ENCODE results near the gene PPARD.
"Not testable (repeated sequence)": the region's sequence is repeated elsewhere in the genome, so short reads cannot be mapped to it uniquely, and the experiment has no call there.

The PPARD gene

DNA sequence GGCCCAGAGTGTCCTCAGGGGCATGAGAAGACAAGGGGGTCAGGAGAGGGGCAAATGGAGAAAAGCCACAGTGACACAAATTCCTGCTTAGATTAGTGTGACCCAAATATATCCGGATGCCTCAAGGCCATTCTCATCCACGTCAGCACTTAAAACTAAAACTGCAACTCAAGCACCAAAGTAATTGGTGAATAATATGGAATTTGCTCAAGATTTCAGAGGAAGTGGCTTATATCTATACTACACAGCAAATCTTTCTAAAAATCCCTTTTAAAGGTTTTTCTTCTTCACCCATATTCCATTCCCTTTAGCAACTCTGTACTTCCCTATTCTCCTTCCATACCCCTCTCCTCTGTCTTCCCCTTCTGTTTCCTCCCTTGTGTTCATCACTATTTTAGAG is 29.6 kb upstream of the PPARD start:
- Histone ChIP-seq H3K27me3 (ENCODE audit: control insufficient read depth in 1 of 2, insufficient read depth in 2 of 2, low read length in 2 of 2) (peaks cover 0 to 4% of the 10 kb centered on the region in 2 donors), H3K9ac (ENCODE audit: low read length in 2 of 2) (no peak overlapping the region), H3K27ac (ENCODE audit: low read length) (no peak overlapping the region), H3K4me1 (ENCODE audit: control insufficient read depth, insufficient read depth, low read length) (peaks cover 8% of the 10 kb centered on the region), H3K4me3 (ENCODE audit: low read length in 2 of 2) (no peak overlapping the region), H3K9me3 (ENCODE audit: control insufficient read depth in 2 of 2, low read length in 2 of 2) (no peaks in the 10 kb centered on the region), H3K36me3 (ENCODE audit: control insufficient read depth in 2 of 2, insufficient read depth in 2 of 2, low read length in 2 of 2) (no peaks in the 10 kb centered on the region)

GRCh38 chr6:35317483-35318195 is 24.7 kb upstream of the PPARD start:
- Histone ChIP-seq H3K9ac (ENCODE audit: low read length in 2 of 2) (peak overlapping the region; percentile 39 to 47), H3K27ac (ENCODE audit: low read length) (no peak overlapping the region), H3K4me3 (ENCODE audit: low read length in 2 of 2) (peak overlapping the region; percentile 47 to 79)

GRCh38 chr6:35318196-35319171 is 23.9 kb upstream of the PPARD start:
- peak overlapping the region; percentile 39 to 72 for H3K9ac ChIP-seq (ENCODE audit: low read length in 2 of 2)
- H3K4me1 ChIP-seq (ENCODE audit: control insufficient read depth, insufficient read depth, low read length) = peaks cover 12% of the 10 kb centered on the region
- H3K27ac ChIP-seq (ENCODE audit: low read length) = peak overlapping the region; percentile 24
- no peaks in the 10 kb centered on the region for H3K9me3 ChIP-seq (ENCODE audit: control insufficient read depth in 2 of 2, low read length in 2 of 2)
- H3K4me3 ChIP-seq (ENCODE audit: low read length in 2 of 2) = peak overlapping the region; percentile 47 to 79
- H3K36me3 ChIP-seq (ENCODE audit: control insufficient read depth in 2 of 2, insufficient read depth in 2 of 2, low read length in 2 of 2) = no peaks in the 10 kb centered on the region
- H3K27me3 ChIP-seq (ENCODE audit: control insufficient read depth in 1 of 2, insufficient read depth in 2 of 2, low read length in 2 of 2) = no peaks in the 10 kb centered on the region

More at GRCh38 chr6:35317483-35318195, 24.7 kb upstream of the PPARD start:
- no peaks in the 10 kb centered on the region for H3K36me3 ChIP-seq (ENCODE audit: control insufficient read depth in 2 of 2, insufficient read depth in 2 of 2, low read length in 2 of 2)
- no peaks in the 10 kb centered on the region for H3K9me3 ChIP-seq (ENCODE audit: control insufficient read depth in 2 of 2, low read length in 2 of 2)
- H3K27me3 ChIP-seq (ENCODE audit: control insufficient read depth in 1 of 2, insufficient read depth in 2 of 2, low read length in 2 of 2) = no peaks in the 10 kb centered on the region
- H3K4me1 ChIP-seq (ENCODE audit: control insufficient read depth, insufficient read depth, low read length) = peaks cover 12% of the 10 kb centered on the region

DNA sequence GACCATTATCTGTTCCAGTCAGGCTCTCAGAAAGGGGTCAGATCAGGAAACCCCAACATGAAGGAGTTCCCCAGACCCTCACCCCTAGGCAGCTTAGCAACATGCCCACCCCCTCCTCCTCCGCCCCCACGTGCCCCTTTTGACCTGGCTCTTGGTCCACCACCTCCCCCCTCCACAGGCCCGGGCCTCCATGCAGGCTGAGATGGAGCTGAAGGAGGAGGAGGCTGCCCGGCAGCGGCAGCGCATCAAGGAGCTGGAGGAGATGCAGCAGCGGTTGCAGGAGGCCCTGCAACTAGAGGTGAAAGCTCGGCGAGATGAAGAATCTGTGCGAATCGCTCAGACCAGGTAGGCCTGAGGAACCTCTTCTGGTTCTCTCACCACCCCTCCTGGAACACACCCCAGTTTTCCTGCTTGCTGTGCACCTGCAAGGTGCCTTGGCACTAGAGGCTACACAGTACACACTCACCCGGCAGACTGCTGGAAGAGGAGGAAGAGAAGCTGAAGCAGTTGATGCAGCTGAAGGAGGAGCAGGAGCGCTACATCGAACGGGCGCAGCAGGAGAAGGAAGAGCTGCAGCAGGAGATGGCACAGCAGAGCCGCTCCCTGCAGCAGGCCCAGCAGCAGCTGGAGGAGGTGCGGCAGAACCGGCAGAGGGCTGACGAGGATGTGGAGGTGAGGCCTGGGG is 22.9 kb upstream of the PPARD start:
- H3K9me3 ChIP-seq (ENCODE audit: control insufficient read depth in 2 of 2, low read length in 2 of 2) = no peaks in the 10 kb centered on the region
- H3K27me3 ChIP-seq (ENCODE audit: control insufficient read depth in 1 of 2, insufficient read depth in 2 of 2, low read length in 2 of 2) = no peaks in the 10 kb centered on the region
- H3K9ac ChIP-seq (ENCODE audit: low read length in 2 of 2) = no peak overlapping the region
- no peak overlapping the region for H3K4me3 ChIP-seq (ENCODE audit: low read length in 2 of 2)
- no peak overlapping the region for H3K27ac ChIP-seq (ENCODE audit: low read length)
- no peaks in the 10 kb centered on the region for H3K36me3 ChIP-seq (ENCODE audit: control insufficient read depth in 2 of 2, insufficient read depth in 2 of 2, low read length in 2 of 2)
- peaks cover 12% of the 10 kb centered on the region for H3K4me1 ChIP-seq (ENCODE audit: control insufficient read depth, insufficient read depth, low read length)

DNA sequence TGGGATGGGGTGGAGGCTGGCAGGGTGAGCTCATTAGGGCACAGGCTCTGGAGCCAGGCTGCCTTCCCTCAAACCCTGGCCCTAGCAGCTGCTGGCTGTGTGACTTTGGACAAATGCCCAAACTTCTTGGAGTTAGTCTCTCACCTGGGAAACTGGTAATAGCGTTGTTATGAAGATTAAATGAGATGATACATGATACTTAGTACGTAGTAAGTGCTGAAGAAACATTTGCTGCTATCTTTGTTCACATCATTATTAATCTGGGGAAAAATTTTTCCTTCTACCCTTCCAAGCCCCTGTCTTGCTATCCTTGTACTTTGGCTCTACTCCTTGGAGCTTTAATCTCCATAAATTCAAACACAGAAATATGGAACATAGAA is 22.3 kb upstream of the PPARD start:
- H3K4me1 ChIP-seq (ENCODE audit: control insufficient read depth, insufficient read depth, low read length) = peaks cover 12% of the 10 kb centered on the region
- no peak overlapping the region for H3K27ac ChIP-seq (ENCODE audit: low read length)
- H3K27me3 ChIP-seq (ENCODE audit: control insufficient read depth in 1 of 2, insufficient read depth in 2 of 2, low read length in 2 of 2) = no peaks in the 10 kb centered on the region
- no peak overlapping the region for H3K9ac ChIP-seq (ENCODE audit: low read length in 2 of 2)
- H3K9me3 ChIP-seq (ENCODE audit: control insufficient read depth in 2 of 2, low read length in 2 of 2) = no peaks in the 10 kb centered on the region
- no peak overlapping the region for H3K4me3 ChIP-seq (ENCODE audit: low read length in 2 of 2)
- no peaks in the 10 kb centered on the region for H3K36me3 ChIP-seq (ENCODE audit: control insufficient read depth in 2 of 2, insufficient read depth in 2 of 2, low read length in 2 of 2)

- no peak overlapping the region for H3K9ac ChIP-seq (ENCODE audit: low read length in 2 of 2)
- no peaks in the 10 kb centered on the region for H3K27me3 ChIP-seq (ENCODE audit: control insufficient read depth in 1 of 2, insufficient read depth in 2 of 2, low read length in 2 of 2)
- no peaks in the 10 kb centered on the region for H3K36me3 ChIP-seq (ENCODE audit: control insufficient read depth in 2 of 2, insufficient read depth in 2 of 2, low read length in 2 of 2)
- peaks cover 12% of the 10 kb centered on the region for H3K4me1 ChIP-seq (ENCODE audit: control insufficient read depth, insufficient read depth, low read length)
- no peak overlapping the region for H3K4me3 ChIP-seq (ENCODE audit: low read length in 2 of 2)
- no peak overlapping the region for H3K27ac ChIP-seq (ENCODE audit: low read length)
- H3K9me3 ChIP-seq (ENCODE audit: control insufficient read depth in 2 of 2, low read length in 2 of 2) = no peaks in the 10 kb centered on the region
Observed at GRCh38 chr6:35321091-35321490, 21.3 kb upstream of the PPARD start.

DNA sequence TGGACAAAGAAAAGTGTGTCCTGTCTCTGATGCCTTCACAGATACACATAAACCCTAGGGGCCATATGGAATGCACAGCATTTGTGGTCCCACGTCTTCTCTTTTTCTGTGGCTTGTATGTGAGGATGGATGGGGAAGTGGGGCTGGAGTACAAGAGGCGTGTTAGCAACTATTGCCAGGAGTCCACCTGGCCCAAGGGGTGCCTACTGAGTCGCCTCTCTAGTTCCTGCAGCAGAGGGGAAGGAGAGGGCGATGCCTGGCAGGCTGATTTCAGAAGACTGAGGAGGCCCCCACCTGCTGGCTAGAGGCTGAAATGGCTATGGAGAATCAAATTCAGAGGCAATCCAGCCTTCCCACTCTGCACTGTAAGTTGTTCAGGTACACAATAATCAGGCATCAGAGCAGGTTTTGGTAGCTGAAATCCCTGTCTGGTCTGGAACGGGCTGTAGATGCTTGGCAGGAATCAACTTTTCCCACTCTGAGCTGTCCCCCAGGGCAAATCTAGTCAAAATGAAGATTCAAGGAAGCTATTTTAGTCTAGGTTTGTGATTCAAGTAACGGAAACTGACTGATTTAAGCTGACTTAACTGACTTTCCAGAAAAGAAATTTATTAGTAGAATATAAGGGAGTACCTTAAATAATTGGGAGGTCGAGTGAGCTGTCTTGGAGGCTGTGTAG is 14.9 kb upstream of the PPARD start:
- no peaks in the 10 kb centered on the region for H3K9me3 ChIP-seq (ENCODE audit: control insufficient read depth in 2 of 2, low read length in 2 of 2)
- no peak overlapping the region for H3K4me3 ChIP-seq (ENCODE audit: low read length in 2 of 2)
- H3K36me3 ChIP-seq (ENCODE audit: control insufficient read depth in 2 of 2, insufficient read depth in 2 of 2, low read length in 2 of 2) = no peaks in the 10 kb centered on the region
- H3K9ac ChIP-seq (ENCODE audit: low read length in 2 of 2) = no peak overlapping the region
- no peak overlapping the region for H3K27ac ChIP-seq (ENCODE audit: low read length)
- H3K4me1 ChIP-seq (ENCODE audit: control insufficient read depth, insufficient read depth, low read length) = no peaks in the 10 kb centered on the region
- no peaks in the 10 kb centered on the region for H3K27me3 ChIP-seq (ENCODE audit: control insufficient read depth in 1 of 2, insufficient read depth in 2 of 2, low read length in 2 of 2)

GRCh38 chr6:35328108-35328723 is 14.1 kb upstream of the PPARD start:
- Histone ChIP-seq H3K9me3 (ENCODE audit: control insufficient read depth in 2 of 2, low read length in 2 of 2) (no peaks in the 10 kb centered on the region), H3K27me3 (ENCODE audit: control insufficient read depth in 1 of 2, insufficient read depth in 2 of 2, low read length in 2 of 2) (no peaks in the 10 kb centered on the region), H3K4me1 (ENCODE audit: control insufficient read depth, insufficient read depth, low read length) (no peaks in the 10 kb centered on the region), H3K27ac (ENCODE audit: low read length) (no peak overlapping the region), H3K36me3 (ENCODE audit: control insufficient read depth in 2 of 2, insufficient read depth in 2 of 2, low read length in 2 of 2) (no peaks in the 10 kb centered on the region), H3K4me3 (ENCODE audit: low read length in 2 of 2) (no peak overlapping the region), H3K9ac (ENCODE audit: low read length in 2 of 2) (no peak overlapping the region)

DNA sequence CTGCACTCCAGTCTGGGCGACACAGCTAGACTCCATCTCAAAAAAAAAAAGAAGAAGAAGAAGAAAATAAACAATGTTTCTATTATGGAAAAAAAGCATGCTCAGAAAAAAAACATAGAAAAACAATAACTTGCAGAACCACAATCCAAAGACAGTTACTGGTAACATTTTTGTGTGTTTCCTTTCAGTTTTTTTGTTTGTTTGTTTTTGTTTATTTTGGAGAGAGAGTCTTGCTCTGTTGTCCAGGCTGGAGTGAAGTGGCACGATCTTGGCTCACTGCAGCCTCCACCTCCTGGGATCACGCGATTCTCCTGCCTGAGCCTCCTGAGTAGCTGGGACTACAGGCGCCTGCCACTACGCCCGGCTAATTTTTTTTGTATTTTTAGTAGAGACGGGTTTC is 13.4 kb upstream of the PPARD start:
- H3K27me3 ChIP-seq (ENCODE audit: control insufficient read depth in 1 of 2, insufficient read depth in 2 of 2, low read length in 2 of 2); H3K4me3 ChIP-seq (ENCODE audit: low read length in 2 of 2); H3K36me3 ChIP-seq (ENCODE audit: control insufficient read depth in 2 of 2, insufficient read depth in 2 of 2, low read length in 2 of 2); H3K9ac ChIP-seq (ENCODE audit: low read length in 2 of 2); H3K27ac ChIP-seq (ENCODE audit: low read length); H3K9me3 ChIP-seq (ENCODE audit: control insufficient read depth in 2 of 2, low read length in 2 of 2); H3K4me1 ChIP-seq (ENCODE audit: control insufficient read depth, insufficient read depth, low read length): not testable (repeated sequence)

- H3K27ac ChIP-seq (ENCODE audit: low read length) = no peak overlapping the region
- H3K9ac ChIP-seq (ENCODE audit: low read length in 2 of 2) = no peak overlapping the region
- H3K4me1 ChIP-seq (ENCODE audit: control insufficient read depth, insufficient read depth, low read length) = no peaks in the 10 kb centered on the region
Observed at GRCh38 chr6:35330541-35331119, 11.7 kb upstream of the PPARD start.

More at GRCh38 chr6:35330541-35331119, 11.7 kb upstream of the PPARD start:
- Histone ChIP-seq H3K36me3 (ENCODE audit: control insufficient read depth in 2 of 2, insufficient read depth in 2 of 2, low read length in 2 of 2) (no peaks in the 10 kb centered on the region), H3K27me3 (ENCODE audit: control insufficient read depth in 1 of 2, insufficient read depth in 2 of 2, low read length in 2 of 2) (no peaks in the 10 kb centered on the region), H3K9me3 (ENCODE audit: control insufficient read depth in 2 of 2, low read length in 2 of 2) (no peaks in the 10 kb centered on the region), H3K4me3 (ENCODE audit: low read length in 2 of 2) (no peak overlapping the region)
